ENCODE measurements around the gene TCFL5. TPM values are rescaled to one million over a fixed set of nuclear protein-coding genes. Genes with fewer than 3 reads are reported as not detected.

Gene TCFL5
- total and polyA plus RNA-seq, 4 donors = 4.5 to 10.7 (median 4.7) TPM

DNA sequence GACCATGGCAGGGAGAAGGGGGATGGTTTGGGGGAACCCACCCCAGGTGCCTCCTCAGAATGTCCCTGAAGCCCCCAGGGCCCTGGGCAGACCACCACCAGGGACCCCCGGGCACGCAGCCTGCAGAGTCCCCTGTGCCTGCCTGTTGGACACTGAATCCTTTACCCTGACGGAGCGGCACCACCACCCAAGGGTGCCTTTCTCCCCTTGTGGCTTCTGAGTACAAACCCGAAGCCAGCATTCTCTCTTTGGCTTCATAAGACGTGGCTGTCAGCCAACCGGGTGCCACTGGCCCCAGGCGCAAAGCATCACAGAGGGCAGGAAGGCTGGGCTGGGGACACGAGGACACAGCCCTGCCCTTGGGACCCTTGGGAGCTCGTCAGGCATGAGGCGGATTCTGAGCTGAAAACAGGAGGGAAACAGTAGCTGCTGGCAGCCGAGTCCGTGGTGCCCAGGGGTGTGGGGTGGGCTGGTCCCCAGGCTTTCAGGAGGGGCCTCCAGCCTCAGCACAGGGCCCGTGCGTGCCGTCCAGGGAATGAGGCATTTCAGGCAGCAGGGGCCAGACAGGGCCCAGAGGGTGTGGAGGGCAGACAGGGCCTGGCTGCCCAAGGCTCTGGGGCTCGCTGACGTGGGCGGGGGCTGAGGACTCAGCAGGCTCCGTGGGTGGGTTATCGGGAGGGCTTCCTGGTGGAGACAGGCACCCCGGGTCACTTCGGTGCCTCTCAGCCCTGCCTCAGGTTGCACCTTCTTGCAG lies 41.2 kb downstream of the TCFL5 start:
- 50 to 58% methylated on average over 23 of the region's 23 CpGs for WGBS, 2 donors

DNA sequence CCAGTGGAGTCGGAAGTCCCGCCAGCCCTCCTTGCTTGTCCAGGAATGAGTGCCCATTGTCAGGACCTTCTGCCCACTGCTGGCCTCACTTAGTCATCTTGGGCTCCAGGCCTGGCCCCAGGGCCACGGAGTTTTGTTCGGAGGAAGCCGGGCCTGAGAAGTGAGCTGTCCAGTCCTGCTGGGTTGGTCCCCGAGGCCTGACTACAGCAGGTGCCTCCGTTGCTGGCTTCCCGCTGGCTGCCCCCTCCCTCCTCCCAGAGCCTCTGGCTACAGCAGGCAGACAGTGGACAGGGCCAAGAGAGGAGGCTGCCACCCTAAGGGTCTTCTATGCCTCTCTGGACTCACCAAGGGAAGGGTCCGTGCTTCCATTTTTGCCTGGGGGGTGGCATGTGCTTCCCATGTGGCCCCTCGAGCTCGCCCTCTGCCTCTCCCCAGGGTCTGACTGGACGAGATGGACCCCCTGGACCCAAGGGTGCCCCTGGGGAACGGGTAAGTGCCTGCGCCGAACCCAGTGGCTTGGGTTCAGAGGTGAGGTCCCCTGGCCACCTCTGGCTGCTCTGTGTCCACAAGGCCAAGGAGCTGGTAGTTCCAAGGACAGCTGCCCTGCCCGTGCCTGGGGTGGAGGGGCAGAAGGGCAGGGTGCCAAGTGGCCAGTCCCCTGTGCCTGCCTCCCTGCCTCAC lies 42.0 kb downstream of the TCFL5 start:
- ATAC-seq (ENCODE audit: low FRiP score) = no peak
- no peak overlapping the region for H3K4me3 ChIP-seq (ENCODE audit: low read length in 2 of 2)

More for the DNA sequence above, 41.2 kb downstream of the TCFL5 start:
- Histone ChIP-seq H3K27me3 (ENCODE audit: control insufficient read depth in 1 of 2, insufficient read depth in 2 of 2, low read length in 1 of 2) (no peaks in the 10 kb centered on the region), H3K4me1 (ENCODE audit: control insufficient read depth in 1 of 2, insufficient read depth in 2 of 2, low read length in 2 of 2) (no peaks in the 10 kb centered on the region), H3K27ac (ENCODE audit: low read depth in 1 of 2, low read length in 2 of 2) (no peak overlapping the region), H3K36me3 (ENCODE audit: control insufficient read depth in 1 of 2, insufficient read depth in 2 of 2, low read length in 1 of 2) (no peaks in the 10 kb centered on the region), H3K9me3 (ENCODE audit: control insufficient read depth, low read length) (no peaks in the 10 kb centered on the region), H3K4me3 (ENCODE audit: low read length in 2 of 2) (no peak overlapping the region)
- DNase-seq = no peak
- intact Hi-C loops (cut with DNase I) = no loop called here
- no peak for ATAC-seq (ENCODE audit: low FRiP score)

DNA sequence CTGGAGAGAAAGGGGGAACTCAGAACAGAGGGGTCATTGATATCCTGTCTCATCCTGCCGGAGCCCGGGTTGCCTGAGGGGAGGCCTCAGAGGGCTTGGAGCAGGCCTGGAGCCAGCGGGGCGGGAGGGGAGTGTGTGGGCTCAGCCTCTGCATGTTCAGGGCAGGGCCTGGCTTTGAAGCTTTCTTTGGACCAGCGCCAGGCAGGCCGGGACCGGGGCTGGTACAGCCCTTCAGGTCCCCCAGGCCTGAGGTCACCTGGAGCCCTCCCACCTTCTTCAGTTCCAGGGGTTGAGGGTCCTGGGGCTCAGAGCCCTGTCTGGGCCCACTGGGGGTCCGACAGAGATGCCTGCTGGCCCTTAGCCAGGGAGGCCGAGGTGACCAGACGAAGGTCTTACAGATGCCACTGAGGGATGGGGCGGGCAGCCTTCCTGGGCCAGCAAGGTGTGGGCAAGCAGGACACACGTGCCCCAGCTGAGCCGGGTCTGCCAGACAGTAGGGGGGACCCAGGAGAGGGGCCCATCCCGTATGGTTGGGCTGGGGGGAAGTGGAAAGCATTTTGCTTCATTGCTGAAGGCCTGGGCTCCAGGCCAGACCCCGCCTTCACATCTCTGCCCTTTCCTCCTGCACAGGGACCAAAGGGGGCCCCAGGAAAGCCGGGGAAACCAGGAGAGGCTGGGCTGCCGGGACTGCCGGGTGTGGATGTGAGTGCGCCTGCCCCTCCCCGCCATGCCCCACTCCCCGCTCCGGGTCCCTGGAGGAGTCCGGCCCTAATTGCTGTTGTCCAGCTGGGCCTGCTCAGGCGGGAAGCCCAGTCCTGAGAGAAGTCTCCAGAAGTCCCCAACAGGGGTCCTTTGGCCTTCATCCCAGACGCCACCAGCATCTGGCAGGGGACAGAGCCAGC lies 42.8 kb downstream of the TCFL5 start:
- H3K4me1 ChIP-seq (ENCODE audit: control insufficient read depth in 1 of 2, insufficient read depth in 2 of 2, low read length in 2 of 2) = no peaks in the 10 kb centered on the region
- no peak overlapping the region for H3K4me3 ChIP-seq (ENCODE audit: low read length in 2 of 2)
- DNase-seq = peak; percentile 75 to 89
- no peaks in the 10 kb centered on the region for H3K9me3 ChIP-seq (ENCODE audit: control insufficient read depth, low read length)
- intact Hi-C loops (cut with DNase I) = no loop called here
- WGBS, 2 donors = 6 to 7% methylated on average over 20 to 25 of the region's 25 CpGs
- peak; percentile 21 for ATAC-seq (ENCODE audit: low FRiP score)
- H3K27me3 ChIP-seq (ENCODE audit: control insufficient read depth in 1 of 2, insufficient read depth in 2 of 2, low read length in 1 of 2) = no peaks in the 10 kb centered on the region
- H3K27ac ChIP-seq (ENCODE audit: low read depth in 1 of 2, low read length in 2 of 2) = no peak overlapping the region
- no peaks in the 10 kb centered on the region for H3K36me3 ChIP-seq (ENCODE audit: control insufficient read depth in 1 of 2, insufficient read depth in 2 of 2, low read length in 1 of 2)

More for the DNA sequence above, 42.0 kb downstream of the TCFL5 start:
- H3K27ac ChIP-seq (ENCODE audit: low read depth in 1 of 2, low read length in 2 of 2) = no peak overlapping the region
- WGBS, 2 donors = 40 to 41% methylated on average over 15 to 16 of the region's 16 CpGs
- H3K9me3 ChIP-seq (ENCODE audit: control insufficient read depth, low read length) = no peaks in the 10 kb centered on the region
- no peak for DNase-seq
- no peaks in the 10 kb centered on the region for H3K36me3 ChIP-seq (ENCODE audit: control insufficient read depth in 1 of 2, insufficient read depth in 2 of 2, low read length in 1 of 2)
- intact Hi-C loops (cut with DNase I) = no loop called here
- no peaks in the 10 kb centered on the region for H3K27me3 ChIP-seq (ENCODE audit: control insufficient read depth in 1 of 2, insufficient read depth in 2 of 2, low read length in 1 of 2)
- H3K4me1 ChIP-seq (ENCODE audit: control insufficient read depth in 1 of 2, insufficient read depth in 2 of 2, low read length in 2 of 2) = no peaks in the 10 kb centered on the region

DNA sequence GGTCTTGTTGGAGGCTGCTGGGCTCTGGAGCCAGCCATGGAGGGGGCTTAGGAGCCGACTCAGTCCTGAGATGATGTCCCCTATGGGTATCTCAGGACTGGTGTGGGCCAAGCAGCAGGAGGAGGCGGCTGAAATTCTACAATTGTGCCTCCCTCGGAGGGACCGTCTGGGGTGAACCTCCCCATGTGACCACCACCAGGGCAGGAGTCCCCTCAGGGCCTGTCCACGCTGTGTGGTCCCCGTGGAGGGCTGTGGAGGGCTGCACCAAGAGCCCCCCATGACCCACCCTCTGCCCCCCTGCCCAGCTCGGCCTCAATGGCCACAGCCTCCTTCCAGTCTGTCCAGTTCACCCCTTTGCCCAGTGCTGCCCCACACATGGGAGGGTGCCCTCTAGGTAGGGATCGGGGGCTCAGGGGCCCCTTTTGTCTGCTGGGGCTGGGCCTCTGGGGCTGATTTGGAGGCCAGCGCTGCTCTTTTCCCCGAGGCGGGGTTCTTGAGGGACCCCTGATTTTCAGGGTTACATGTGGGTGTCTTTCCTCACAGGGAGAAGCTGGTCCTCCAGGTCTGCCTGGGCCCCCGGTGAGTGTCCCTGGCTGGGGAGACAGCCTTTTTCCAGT lies 43.5 kb downstream of the TCFL5 start:
- 75 to 77% methylated on average over 11 to 12 of the region's 12 CpGs for WGBS, 2 donors
- no peak for DNase-seq
- H3K27ac ChIP-seq (ENCODE audit: low read depth in 1 of 2, low read length in 2 of 2) = no peak overlapping the region
- no peaks in the 10 kb centered on the region for H3K27me3 ChIP-seq (ENCODE audit: control insufficient read depth in 1 of 2, insufficient read depth in 2 of 2, low read length in 1 of 2)
- no peak for ATAC-seq (ENCODE audit: low FRiP score)
- H3K36me3 ChIP-seq (ENCODE audit: control insufficient read depth in 1 of 2, insufficient read depth in 2 of 2, low read length in 1 of 2) = no peaks in the 10 kb centered on the region
- no peaks in the 10 kb centered on the region for H3K9me3 ChIP-seq (ENCODE audit: control insufficient read depth, low read length)
- no peaks in the 10 kb centered on the region for H3K4me1 ChIP-seq (ENCODE audit: control insufficient read depth in 1 of 2, insufficient read depth in 2 of 2, low read length in 2 of 2)
- intact Hi-C loops (cut with DNase I) = no loop called here
- no peak overlapping the region for H3K4me3 ChIP-seq (ENCODE audit: low read length in 2 of 2)

DNA sequence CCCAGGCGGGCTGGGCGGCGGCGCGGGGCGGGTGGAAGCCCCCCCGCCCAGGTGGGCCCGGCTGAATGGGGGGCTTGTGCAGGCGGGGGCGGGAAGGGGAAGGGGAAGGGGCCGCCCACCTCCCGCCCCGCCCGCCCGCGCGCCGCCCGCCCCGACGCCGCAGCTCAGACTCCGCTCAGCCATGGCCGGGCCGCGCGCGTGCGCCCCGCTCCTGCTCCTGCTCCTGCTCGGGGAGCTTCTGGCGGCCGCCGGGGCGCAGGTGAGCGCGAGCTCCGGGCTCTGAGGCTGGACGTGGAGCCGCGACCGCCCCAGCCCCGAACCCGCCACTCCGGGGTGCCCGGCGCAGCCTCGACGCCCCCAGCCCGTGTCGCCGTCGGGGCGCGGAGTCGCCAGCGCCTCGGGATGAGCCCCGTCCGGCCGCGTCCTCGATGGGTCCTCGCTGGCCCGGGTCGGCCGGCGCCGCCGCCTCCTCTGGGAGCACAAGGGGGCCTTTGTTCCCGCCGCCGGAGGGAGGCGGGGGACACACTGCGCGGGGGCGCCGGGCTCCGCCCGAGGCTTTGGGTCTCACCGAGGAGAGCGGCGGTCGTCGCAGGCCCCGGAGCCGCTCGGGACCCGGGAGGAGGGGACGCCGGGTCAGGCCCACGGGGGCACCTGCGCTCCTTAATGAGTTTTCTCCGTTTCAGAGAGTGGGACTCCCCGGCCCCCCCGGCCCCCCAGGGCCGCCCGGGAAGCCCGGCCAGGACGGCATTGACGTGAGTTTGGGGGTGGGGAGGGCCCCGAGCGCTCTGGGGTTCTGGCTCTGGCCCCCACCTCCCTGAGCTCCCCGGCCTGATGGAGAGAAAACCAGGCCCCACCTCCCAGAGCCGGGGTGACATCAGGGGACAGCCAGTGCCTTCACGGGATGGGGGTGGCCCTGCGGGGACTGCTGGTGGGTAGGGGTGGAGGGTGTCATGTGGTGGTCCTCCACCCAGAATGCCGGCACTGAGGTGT lies 44.4 kb downstream of the TCFL5 start, which contains the start of gene COL9A3:
COL9A3 (plus strand) TSS at position 167 of the 990 bp plus-strand sequence; CDS start at position 182, 15 bp downstream.
- no peak within 1 kb of the TSS for H3K27ac ChIP-seq (ENCODE audit: low read depth in 1 of 2, low read length in 2 of 2)
- H3K36me3 ChIP-seq (ENCODE audit: control insufficient read depth in 1 of 2, insufficient read depth in 2 of 2, low read length in 1 of 2) = peaks cover 0 to 1% of the 10 kb centered on the region in 2 donors
- H3K27me3 ChIP-seq (ENCODE audit: control insufficient read depth in 1 of 2, insufficient read depth in 2 of 2, low read length in 1 of 2) = no peaks in the 10 kb centered on the region
- no peaks in the 10 kb centered on the region for H3K4me1 ChIP-seq (ENCODE audit: control insufficient read depth in 1 of 2, insufficient read depth in 2 of 2, low read length in 2 of 2)
- WGBS, 2 donors = 8 to 10% methylated on average over 61 to 108 of the region's 108 CpGs
- H3K9me3 ChIP-seq (ENCODE audit: control insufficient read depth, low read length) = no peaks in the 10 kb centered on the region
- DNase-seq = no peak
- no peak for ATAC-seq (ENCODE audit: low FRiP score)
- peak within 1 kb of the TSS in 1 of 2 donors; percentile 12 for H3K4me3 ChIP-seq (ENCODE audit: low read length in 2 of 2)
- intact Hi-C loops (cut with DNase I) = no loop called here

DNA sequence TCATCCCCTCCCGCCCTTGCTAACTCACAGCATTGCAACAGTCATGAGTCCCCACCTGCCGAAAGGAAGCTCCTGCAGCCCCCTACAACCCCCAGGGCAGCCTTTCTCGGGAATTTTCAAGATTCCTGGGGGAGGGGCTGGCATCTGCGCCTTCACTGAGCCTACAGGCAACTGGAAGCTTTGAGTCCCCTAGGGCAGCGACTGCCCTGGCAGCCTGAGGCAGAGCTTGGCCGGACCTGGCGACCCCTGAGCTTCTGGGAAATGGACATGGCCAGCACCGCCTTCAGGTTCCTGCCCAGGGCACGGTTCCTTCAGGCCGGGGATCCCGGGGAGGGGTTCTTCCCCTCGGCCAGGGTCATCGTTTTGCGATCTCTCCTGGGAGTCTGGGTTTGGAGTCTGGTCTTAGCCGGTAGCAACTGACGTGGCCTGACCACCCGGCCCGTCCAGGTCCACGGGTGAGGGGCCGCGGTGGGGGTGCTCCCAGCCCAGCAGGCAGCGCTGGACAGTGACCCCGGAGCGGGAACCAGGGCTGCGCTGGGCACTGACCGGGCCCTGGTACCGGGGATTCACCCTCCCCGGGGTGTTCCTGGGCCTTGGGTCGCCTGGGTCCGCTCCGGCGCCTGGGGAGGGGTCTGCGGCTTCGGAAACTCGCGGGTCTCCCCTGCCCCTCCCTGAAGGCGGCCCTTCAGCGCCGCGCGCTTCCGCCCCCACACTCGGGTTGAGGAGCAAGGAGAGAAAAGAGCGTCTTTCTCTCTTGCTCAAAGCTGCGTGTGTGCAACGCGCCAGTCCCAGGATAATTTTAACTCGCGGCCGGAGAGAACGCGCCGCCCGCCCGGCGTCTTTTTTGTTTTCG lies 45.4 kb downstream of the TCFL5 start:
- Histone ChIP-seq H3K27ac (ENCODE audit: low read depth in 1 of 2, low read length in 2 of 2) (no peak overlapping the region), H3K4me3 (ENCODE audit: low read length in 2 of 2) (peak overlapping the region in 1 of 2 donors; percentile 12), H3K4me1 (ENCODE audit: control insufficient read depth in 1 of 2, insufficient read depth in 2 of 2, low read length in 2 of 2) (no peaks in the 10 kb centered on the region), H3K36me3 (ENCODE audit: control insufficient read depth in 1 of 2, insufficient read depth in 2 of 2, low read length in 1 of 2) (peaks cover 0 to 1% of the 10 kb centered on the region in 2 donors), H3K9me3 (ENCODE audit: control insufficient read depth, low read length) (no peaks in the 10 kb centered on the region), H3K27me3 (ENCODE audit: control insufficient read depth in 1 of 2, insufficient read depth in 2 of 2, low read length in 1 of 2) (no peaks in the 10 kb centered on the region)
- DNase-seq (no peak), ATAC-seq (ENCODE audit: low FRiP score) (no peak)
- WGBS, 2 donors = 2% methylated on average over 57 of the region's 57 CpGs
- intact Hi-C loops (cut with DNase I) = no loop called here

Data from aorta (tissue), 5 donors.